ENCODE measurements around the gene NF2. TPM values are rescaled to one million over a fixed set of nuclear protein-coding genes. Genes with fewer than 3 reads are reported as not detected.

Gene NF2
- total RNA-seq, 1 experiment from 2014 or later: 92.4 TPM

DNA sequence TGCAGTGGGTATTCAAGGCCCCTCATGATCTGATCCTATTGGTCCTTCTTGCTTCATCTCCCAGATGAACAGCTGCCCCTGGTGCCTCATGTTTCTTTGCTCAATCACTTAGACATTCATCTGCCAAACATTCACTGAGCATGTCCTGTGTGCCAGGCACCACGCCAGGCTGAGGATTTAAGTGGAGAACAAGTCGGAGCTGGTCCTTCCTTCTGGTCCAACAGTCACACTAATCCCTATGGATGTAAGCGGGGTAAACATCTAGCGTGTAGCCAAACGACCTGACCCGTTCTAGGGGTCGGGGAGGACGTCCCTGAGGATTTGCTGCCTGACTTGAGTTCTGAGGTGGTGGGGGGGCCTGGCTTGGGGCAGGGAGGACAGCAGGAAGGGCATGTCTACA lies 141.5 kb downstream of the NF2 start:
- TF ChIP-seq, protein P1, sequence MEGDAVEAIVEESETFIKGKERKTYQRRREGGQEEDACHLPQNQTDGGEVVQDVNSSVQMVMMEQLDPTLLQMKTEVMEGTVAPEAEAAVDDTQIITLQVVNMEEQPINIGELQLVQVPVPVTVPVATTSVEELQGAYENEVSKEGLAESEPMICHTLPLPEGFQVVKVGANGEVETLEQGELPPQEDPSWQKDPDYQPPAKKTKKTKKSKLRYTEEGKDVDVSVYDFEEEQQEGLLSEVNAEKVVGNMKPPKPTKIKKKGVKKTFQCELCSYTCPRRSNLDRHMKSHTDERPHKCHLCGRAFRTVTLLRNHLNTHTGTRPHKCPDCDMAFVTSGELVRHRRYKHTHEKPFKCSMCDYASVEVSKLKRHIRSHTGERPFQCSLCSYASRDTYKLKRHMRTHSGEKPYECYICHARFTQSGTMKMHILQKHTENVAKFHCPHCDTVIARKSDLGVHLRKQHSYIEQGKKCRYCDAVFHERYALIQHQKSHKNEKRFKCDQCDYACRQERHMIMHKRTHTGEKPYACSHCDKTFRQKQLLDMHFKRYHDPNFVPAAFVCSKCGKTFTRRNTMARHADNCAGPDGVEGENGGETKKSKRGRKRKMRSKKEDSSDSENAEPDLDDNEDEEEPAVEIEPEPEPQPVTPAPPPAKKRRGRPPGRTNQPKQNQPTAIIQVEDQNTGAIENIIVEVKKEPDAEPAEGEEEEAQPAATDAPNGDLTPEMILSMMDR (IDR thresholded peaks at IDR 0.05; ENCODE audit: unreplicated experiment): no peak
- POLR2A ChIA-PET: interaction anchor here (0.6 to 2.0 kb wide), 11 partner anchors 13 to 1059 kb away, joined by 3 to 16 read pairs (median 3); partner anchors contain the start of genes THOC5, UQCR10 and ZMAT5

DNA sequence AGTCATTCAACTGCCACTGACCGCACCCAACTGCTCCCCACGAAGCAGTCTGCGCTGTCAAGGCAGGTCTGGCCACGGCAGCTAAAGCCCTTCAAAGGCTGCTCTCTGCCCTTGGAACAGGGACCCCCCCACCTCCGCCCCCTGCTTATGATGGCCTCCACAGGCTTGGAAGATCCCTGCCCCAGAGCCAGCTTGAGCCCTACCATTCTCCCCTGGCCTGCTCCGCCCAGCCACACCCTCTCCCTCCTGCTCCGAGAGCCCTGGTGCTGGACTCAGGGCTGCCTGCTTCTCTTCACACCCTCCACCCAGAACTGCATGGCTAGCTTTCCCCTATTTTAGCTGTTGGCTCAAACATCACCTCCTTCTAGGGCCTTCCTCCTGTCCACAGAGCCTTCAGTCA lies 144.4 kb downstream of the NF2 start:
- no peak overlapping the region for H3K4me3 Mint-ChIP-seq (ENCODE audit: unreplicated experiment)
- H3K36me3 Mint-ChIP-seq (ENCODE audit: insufficient read depth, unreplicated experiment): peaks cover 27% of the 10 kb centered on the region
- H3K27me3 Mint-ChIP-seq (ENCODE audit: insufficient read depth, unreplicated experiment): no peaks in the 10 kb centered on the region
- POLR2A ChIA-PET: interaction anchor here (0.6 to 1.7 kb wide), 3 partner anchors 9 to 135 kb away, joined by 3 to 8 read pairs (median 4); partner anchors contain the start of genes MTMR3, UQCR10 and ZMAT5
- intact Hi-C loops (cut with micrococcal nuclease): no loop called here
- no TSS peak for BruUV-seq (replicated peaks)
- CTCF ChIA-PET: interaction anchor here (0.6 to 1.0 kb wide), 3 partner anchors 111 to 414 kb away, joined by 3 to 5 read pairs (median 4); no protein-coding TSS in a partner anchor
- no peaks in the 10 kb centered on the region for H3K9me3 Mint-ChIP-seq (ENCODE audit: unreplicated experiment)
- no peak for DNase-seq (ENCODE audit: unreplicated experiment)
- TF ChIP-seq, protein P1 (IDR thresholded peaks at IDR 0.05; ENCODE audit: unreplicated experiment): no peak
- no peak overlapping the region for H3K27ac Mint-ChIP-seq (ENCODE audit: low read depth, unreplicated experiment)
- peaks cover 19% of the 10 kb centered on the region for H3K4me1 Mint-ChIP-seq (ENCODE audit: insufficient read depth, unreplicated experiment)

More for the DNA sequence above, 141.5 kb downstream of the NF2 start:
- Mint-ChIP-seq H3K27ac (ENCODE audit: low read depth, unreplicated experiment) (peak overlapping the region; percentile 81), H3K9me3 (ENCODE audit: unreplicated experiment) (no peaks in the 10 kb centered on the region), H3K4me1 (ENCODE audit: insufficient read depth, unreplicated experiment) (peaks cover 19% of the 10 kb centered on the region), H3K4me3 (ENCODE audit: unreplicated experiment) (peak overlapping the region; percentile 21), H3K36me3 (ENCODE audit: insufficient read depth, unreplicated experiment) (peaks cover 19% of the 10 kb centered on the region), H3K27me3 (ENCODE audit: insufficient read depth, unreplicated experiment) (no peaks in the 10 kb centered on the region)
- CTCF ChIA-PET: interaction anchor here (0.6 to 1.7 kb wide), 3 partner anchors 14 to 163 kb away, joined by 3 to 5 read pairs (median 3); no protein-coding TSS in a partner anchor
- BruUV-seq (replicated peaks): no TSS peak
- DNase-seq (ENCODE audit: unreplicated experiment): peak; percentile 91
- intact Hi-C loops (cut with micrococcal nuclease): no loop called here

Other genes with a start within 250 kb of the NF2 start
- gene AP1B1, start 215.1 kb upstream of the NF2 start, total RNA-seq (2022): 67.3 and 69.5 TPM in 2 replicates
- gene RFPL1, start 165.1 kb upstream of the NF2 start, total RNA-seq (2022): not detected in 2 replicates
- not detected in 2 replicates for gene NEFH, start 123.4 kb upstream of the NF2 start, total RNA-seq (2022)
- gene THOC5, start 49.9 kb upstream of the NF2 start, total RNA-seq (2022): 50.3 and 51.3 TPM in 2 replicates
- gene NIPSNAP1, start 22.5 kb upstream of the NF2 start, total RNA-seq (2022): 23.4 and 27.2 TPM in 2 replicates
- not detected in 2 replicates for gene CABP7, start 116.4 kb downstream of the NF2 start, total RNA-seq (2022)
- gene ZMAT5, start 163.4 kb downstream of the NF2 start, total RNA-seq (2022): 19.0 and 25.6 TPM in 2 replicates
- 94.7 and 114 TPM in 2 replicates for gene UQCR10, start 163.7 kb downstream of the NF2 start, total RNA-seq (2022)
- 63.2 and 70.7 TPM in 2 replicates for gene ASCC2, start 234.6 kb downstream of the NF2 start, total RNA-seq (2022)

All from MCF 10A (cell line).